GM12878 (cell line): Measurements from ENCODE around the gene ZNF526. TPM values are rescaled to one million over a fixed set of nuclear protein-coding genes. Genes with fewer than 3 reads are reported as not detected.

Source experiments
- ATAC-seq: fragments of 200-7000 bp; cut with Tn5 transposase; 3 replicates; pipeline ENCODE4 v1.9.1; 2020; ENCODE audit warnings: mild to moderate bottlenecking, moderate library complexity
- BruUV-seq: library from RNA; stranded (reverse); fragments of 400-500 nt; replicated peaks from 2 replicates; lab custom pipeline; 2021; lab: Mats Ljungman, UMichigan
- CTCF ChIA-PET: fragments of 300-600 bp; sonication (Branson Sonifier 250); formaldehyde crosslinking; extraction: SDS; loops from one replicate; lab custom pipeline; 2021; ENCODE audit warnings: inconsistent platforms; lab: Yijun Ruan, JAX
- POLR2A ChIA-PET: fragments of 350-600 bp; formaldehyde crosslinking; extraction: SDS; loops from one replicate; lab custom pipeline; 2021; ENCODE audit warnings: inconsistent platforms; lab: Charles Lee
- RAD21 ChIA-PET: fragments of 300-600 bp; sonication (Branson Sonifier 250); formaldehyde crosslinking; loops from one replicate; lab custom pipeline; 2023; ENCODE audit warnings: antibody characterized with exemption; ENCODE audit not compliant: unreplicated experiment; lab: Charles Lee
- SMC1A ChIA-PET: fragments of 300-600 bp; sonication (Branson Sonifier 250); formaldehyde crosslinking; loops from one replicate; lab custom pipeline; 2023; ENCODE audit not compliant: unreplicated experiment, uncharacterized antibody; lab: Charles Lee
- DNase-seq: peaks from one replicate; pipeline ENCODE4 v3.0.0-alpha.2; 2011; ENCODE audit warnings: low read depth, low spot score
- FAIRE-seq: peaks from 3 replicates; lab custom pipeline; 2011; peaks lifted over from hg19 to GRCh38; lab: Jason Lieb, UNC
- H2AFZ ChIP-seq: 2 replicates; pipeline ENCODE4 v1.6.0; 2011; ENCODE audit warnings: low read depth, low read length, control low read depth; ENCODE audit not compliant: control insufficient read depth
- H3K27ac ChIP-seq: 2 replicates; pipeline ENCODE4 v1.5.1; 2011; ENCODE audit warnings: control low read depth; ENCODE audit not compliant: control insufficient read depth, insufficient read depth
- H3K27me3 ChIP-seq, 2 experiments: replicated peaks in 1 of 2; 2 replicates each; pipeline versions ENCODE4 v1.6.0 to v1.6.1; 2011; ENCODE audit warnings: low read length in 1 of 2; ENCODE audit not compliant: control insufficient read depth in 2 of 2, insufficient read depth in 2 of 2
- H3K36me3 ChIP-seq, 2 experiments: 2 replicates each; pipeline ENCODE4 v1.5.1; 2011; ENCODE audit warnings: low read length in 1 of 2; ENCODE audit not compliant: control insufficient read depth in 2 of 2, insufficient read depth in 2 of 2
- H3K4me1 ChIP-seq: 2 replicates; pipeline ENCODE4 v1.6.1; 2011; ENCODE audit warnings: mild to moderate bottlenecking, low read length, moderate library complexity, mixed read lengths; ENCODE audit not compliant: control insufficient read depth, insufficient read depth
- H3K4me2 ChIP-seq: 2 replicates; pipeline ENCODE4 v1.6.0; 2011; ENCODE audit warnings: control low read depth; ENCODE audit not compliant: control insufficient read depth, insufficient read depth
- H3K4me3 ChIP-seq: fragments of 200-600 bp; sonication (generic); 2 replicates; pipeline ENCODE4 v1.5.1; 2016
- H3K79me2 ChIP-seq: 2 replicates; pipeline ENCODE4 v1.6.0; 2011; ENCODE audit warnings: low read length; ENCODE audit not compliant: control insufficient read depth, insufficient read depth
- H3K9ac ChIP-seq: 2 replicates; pipeline ENCODE4 v1.8.0; 2011; ENCODE audit warnings: low read length, control low read depth, mixed read lengths; ENCODE audit not compliant: control insufficient read depth, insufficient read depth
- H3K9me3 ChIP-seq: replicated peaks from 3 replicates; pipeline ENCODE4 v1.5.1; 2011; ENCODE audit warnings: mild to moderate bottlenecking, low read length; ENCODE audit not compliant: control insufficient read depth, insufficient read depth
- H4K20me1 ChIP-seq: 2 replicates; pipeline ENCODE4 v1.6.0; 2011; ENCODE audit not compliant: control insufficient read depth, insufficient read depth
- ASH2L ChIP-seq: fragments of 300-600, 200-600 bp; sonication (generic); IDR thresholded peaks from 2 replicates; pipeline ENCODE4 v1.6.1; 2017; ENCODE audit warnings: low read depth, mild to moderate bottlenecking, borderline replicate concordance
- CHD1 ChIP-seq: IDR thresholded peaks from 2 replicates; pipeline ENCODE4 v1.6.1; 2012; ENCODE audit warnings: low read depth, low read length, improper control_type of control experiment
- EZH2 ChIP-seq: IDR thresholded peaks from 2 replicates; pipeline ENCODE4 v1.6.1; 2012; ENCODE audit warnings: low read depth, mild to moderate bottlenecking, control low read depth, inconsistent platforms, low read length, borderline replicate concordance; ENCODE audit not compliant: control insufficient read depth
- FOXM1 ChIP-seq: IDR thresholded peaks from 2 replicates; pipeline ENCODE4 v1.6.1; 2012; ENCODE audit warnings: low read depth, mild to moderate bottlenecking, inconsistent platforms, low read length, moderate library complexity
- MAX ChIP-seq: IDR thresholded peaks from 2 replicates; pipeline ENCODE4 v1.6.1; 2012; ENCODE audit warnings: low read depth, low read length, improper control_type of control experiment
- MEF2A ChIP-seq: IDR thresholded peaks from 2 replicates; pipeline ENCODE4 v1.6.1; 2011; ENCODE audit warnings: low read depth, mild to moderate bottlenecking, low read length, moderate library complexity; ENCODE audit not compliant: insufficient read depth
- MEF2B ChIP-seq: fragments of 450-650 bp; IDR thresholded peaks from 2 replicates; pipeline ENCODE4 v1.6.1; 2018; ENCODE audit warnings: mild to moderate bottlenecking, moderate library complexity; ENCODE audit not compliant: partially characterized antibody, poor library complexity, severe bottlenecking
- POLR2AphosphoS2 ChIP-seq: IDR thresholded peaks from 2 replicates; pipeline ENCODE4 v1.6.1; 2011; ENCODE audit warnings: low read depth, mild to moderate bottlenecking, low read length, improper control_type of control experiment, moderate library complexity
- RAD21 ChIP-seq: IDR thresholded peaks from 2 replicates; pipeline ENCODE4 v1.6.1; 2011; ENCODE audit warnings: mild to moderate bottlenecking, low read depth, low read length, moderate library complexity; ENCODE audit not compliant: insufficient read depth
- RCOR1 ChIP-seq: conservative IDR thresholded peaks from 2 replicates; pipeline ENCODE4 v1.6.1; 2012; ENCODE audit warnings: low read depth, low read length, improper control_type of control experiment
- SKIL ChIP-seq: fragments of 450-650 bp; IDR thresholded peaks from 2 replicates; pipeline ENCODE4 v1.6.1; 2017; ENCODE audit warnings: mild to moderate bottlenecking, low read depth, inconsistent platforms; ENCODE audit not compliant: poor library complexity, severe bottlenecking
- SMAD5 ChIP-seq: IDR thresholded peaks from 2 replicates; pipeline ENCODE4 v1.6.1; 2016; ENCODE audit warnings: antibody characterized with exemption, low read depth
- TCF3 ChIP-seq: IDR thresholded peaks from 2 replicates; pipeline ENCODE4 v1.6.1; 2012; ENCODE audit warnings: low read depth, mild to moderate bottlenecking, low read length, borderline replicate concordance; ENCODE audit not compliant: insufficient read depth
- YY1 ChIP-seq: IDR thresholded peaks from 2 replicates; pipeline ENCODE4 v1.6.1; 2011; ENCODE audit warnings: low read depth, mild to moderate bottlenecking, low read length
- ZNF384 ChIP-seq: IDR thresholded peaks from 2 replicates; pipeline ENCODE4 v1.6.1; 2012; ENCODE audit warnings: low read depth, mild to moderate bottlenecking, low read length, improper control_type of control experiment, borderline replicate concordance
- WGBS: methylation state at CpG from one replicate; pipeline ENCODE4 v1.1.6; 2016; ENCODE audit warnings: low lambda C conversion rate; ENCODE audit not compliant: insufficient replicate concordance, insufficient coverage; ENCODE audit errors: missing lambda C conversion rate; 5-methylcytosine and 5-hydroxymethylcytosine counted together
- in situ Hi-C: fragments of 300-500 bp; cut with MboI; formaldehyde crosslinking; loops from 9 replicates; pipeline ENCODE4 v1.14.3; 2018; ENCODE audit warnings: mixed read lengths
- intact Hi-C: fragments of 100-400 bp; cut with micrococcal nuclease; formaldehyde crosslinking; loops from one replicate; pipeline ENCODE4 v1.14.2; 2022; ENCODE audit not compliant: unreplicated experiment
- polyA plus RNA-seq, 11 experiments: library from polyadenylated mRNA; depleted of rRNA in 4 of 11; unstranded in 6 of 11; stranded (reverse) in 5 of 11; fragments of >200 nt; fragmentation: Nextera tagmentation in 4 of 11; fragmentation: Illumina TruSeq in 1 of 11; extraction: Ambion mirVana in 4 of 11; extraction: Trizol in 1 of 11; gene quantifications; 1 replicate in 1 of 11; 2 replicates in 10 of 11; pipeline versions ENCODE4 v1.2.1 to v1.2.3, GENCODE V29; 2011 to 2016; ENCODE audit warnings: inconsistent platforms in 2 of 11, missing spikeins in 2 of 11, low read depth in 1 of 11
- total RNA-seq, 4 experiments: library from RNA; depleted of rRNA in 3 of 4; stranded (reverse); fragments of >200 nt in 3 of 4; fragmentation: Illumina TruSeq in 1 of 4; extraction: Trizol in 1 of 4; gene quantifications; 2 replicates each; pipeline versions ENCODE4 v1.2.1 to v1.2.3, GENCODE V29; 2013 to 2021

Gene ZNF526
- total and polyA plus RNA-seq, 10 of the 15 experiments (the other 5 are each of a cell fraction or from before 2014, with no cell fraction given), result 1.8 to 18.3 (median 5.5) TPM

GRCh38 chr19:42193706-42194105 lies 26.4 kb upstream of the ZNF526 start:
- BruUV-seq, result no TSS peak
- SMC1A ChIA-PET, result interaction anchor here (0.6 kb wide), 1 partner anchor 62 kb away, joined by 3 read pairs; no protein-coding TSS in a partner anchor

More at GRCh38 chr19:42193706-42194105, 26.4 kb upstream of the ZNF526 start:
- intact Hi-C loops (no loop called here), in situ Hi-C loops (no loop called here)
- CTCF ChIA-PET, result no interaction called here
- ATAC-seq (no peak), DNase-seq (no peak), FAIRE-seq (no peak)
- no peaks in the 10 kb centered on the region for H3K79me2 ChIP-seq
- H3K27me3 ChIP-seq, result no peaks in the 10 kb centered on the region
- 52% methylated on average over 3 of the region's 3 CpGs for WGBS
- H4K20me1 ChIP-seq, result no peaks in the 10 kb centered on the region
- no peak overlapping the region for H3K9ac ChIP-seq
- no peaks in the 10 kb centered on the region; the same call in 2 of the 3 replicates for H3K9me3 ChIP-seq
- H3K27ac ChIP-seq, result no peak overlapping the region
- H3K36me3 ChIP-seq, result peaks cover 2 to 9% of the 10 kb centered on the region in 2 experiments; a peak in 3 of 4 replicates
- RAD21 ChIA-PET, result interaction anchor here (0.6 kb wide), 1 partner anchor 1563 kb away, joined by 3 read pairs; no protein-coding TSS in a partner anchor
- H2AFZ ChIP-seq, result no peak overlapping the region
- H3K4me3 ChIP-seq, result no peak overlapping the region
- TF ChIP-seq ASH2L (no peak), RCOR1 (no peak), CHD1 (no peak), RAD21 (no peak), SMAD5 (no peak), SKIL (no peak), EZH2 (no peak), FOXM1 (no peak), ZNF384 (no peak), MEF2A (no peak), POLR2AphosphoS2 (no peak), MAX (no peak), MEF2B (no peak), TCF3 (no peak), YY1 (no peak)
- H3K4me1 ChIP-seq, result peaks cover 14% of the 10 kb centered on the region
- POLR2A ChIA-PET, result interaction anchor here (0.6 kb wide), 1 partner anchor 187 kb away, joined by 3 read pairs; no protein-coding TSS in a partner anchor
- H3K4me2 ChIP-seq, result no peak overlapping the region
